Measurements from ENCODE around the gene NCKIPSD. TPM values are rescaled to one million over a fixed set of nuclear protein-coding genes. Genes with fewer than 3 reads are reported as not detected.

Gene NCKIPSD
- total and polyA plus RNA-seq, 8 donors: 13.4 to 20.5 (median 16.3) TPM

GRCh38 chr3:48625600-48625999 lies 60.1 kb downstream of the NCKIPSD start:
- H3K27ac ChIP-seq: no peak overlapping the region
- DNase-seq (peak in 1 of 4 donors; percentile 40), ATAC-seq (no peak)
- TF ChIP-seq CTCF (IDR thresholded peaks at IDR 0.05): no peak
- no peaks in the 10 kb centered on the region for H3K27me3 ChIP-seq
- no peaks in the 10 kb centered on the region for H3K9me3 ChIP-seq
- intact Hi-C loops (cut with DNase I): no loop called here
- peaks cover 0 to 7% of the 10 kb centered on the region in 2 donors for H3K4me1 ChIP-seq
- H3K36me3 ChIP-seq: peaks cover 0 to 62% of the 10 kb centered on the region in 2 donors
- no peak overlapping the region for H3K4me3 ChIP-seq

GRCh38 chr3:48624767-48625166 lies 60.9 kb downstream of the NCKIPSD start:
- no peak overlapping the region for H3K4me3 ChIP-seq
- TF ChIP-seq CTCF (IDR thresholded peaks at IDR 0.05): no peak
- DNase-seq (peak in 1 of 4 donors; percentile 14), ATAC-seq (no peak)
- H3K27me3 ChIP-seq: no peaks in the 10 kb centered on the region
- intact Hi-C loops (cut with DNase I): no loop called here
- no peak overlapping the region for H3K27ac ChIP-seq
- no peaks in the 10 kb centered on the region for H3K9me3 ChIP-seq
- H3K36me3 ChIP-seq: peaks cover 0 to 54% of the 10 kb centered on the region in 2 donors
- peaks cover 0 to 7% of the 10 kb centered on the region in 2 donors for H3K4me1 ChIP-seq

- peaks cover 0 to 7% of the 10 kb centered on the region in 2 donors for H3K4me1 ChIP-seq
- peak overlapping the region in 1 of 2 donors; percentile 8 for H3K27ac ChIP-seq
- no peaks in the 10 kb centered on the region for H3K27me3 ChIP-seq
- intact Hi-C loops (cut with DNase I): no loop called here
- DNase-seq (peak in 2 of 4 donors; percentile 24 to 29), ATAC-seq (no peak)
- H3K36me3 ChIP-seq: peaks cover 0 to 46% of the 10 kb centered on the region in 2 donors
- TF ChIP-seq CTCF (IDR thresholded peaks at IDR 0.05): no peak
- H3K4me3 ChIP-seq: no peak overlapping the region
- H3K9me3 ChIP-seq: peaks cover 0 to 1% of the 10 kb centered on the region in 2 donors
Measured at GRCh38 chr3:48623851-48624547, 61.7 kb downstream of the NCKIPSD start.

Small RNA genes lying within 50 kb of the gene (microRNA-seq; reads per million reads assigned to microRNA genes)
- gene MIR4793: 0 reads per million in 2 donors

Other genes with a start within 250 kb of the NCKIPSD start
- gene CCDC51, start 245.8 kb downstream of the NCKIPSD start, total RNA-seq: 10 to 100 TPM; 13.4 to 14.7 TPM
- 10 to 100 TPM; 13.5 to 16.2 (median 15.1) TPM for gene CCDC51, start 245.8 kb downstream of the NCKIPSD start, polyA plus RNA-seq (ENCODE audit: insufficient read length in 6 of 6)
- 100 to 1,000 TPM; 174 to 211 TPM for gene TMA7, start 245.7 kb downstream of the NCKIPSD start, total RNA-seq
- 100 to 1,000 TPM; 214 to 288 (median 258) TPM for gene TMA7, start 245.7 kb downstream of the NCKIPSD start, polyA plus RNA-seq (ENCODE audit: insufficient read length in 6 of 6)
- gene ATRIP, start 239.2 kb downstream of the NCKIPSD start, total RNA-seq: 1 to 10 TPM; 7.4 to 9.9 TPM
- 10 to 100 TPM; 10.4 to 14.4 (median 12.6) TPM for gene ATRIP, start 239.2 kb downstream of the NCKIPSD start, polyA plus RNA-seq (ENCODE audit: insufficient read length in 6 of 6)
- 100 to 1,000 TPM; 179 to 206 TPM for gene SHISA5, start 181.7 kb downstream of the NCKIPSD start, total RNA-seq
- gene SHISA5, start 181.7 kb downstream of the NCKIPSD start, polyA plus RNA-seq (ENCODE audit: insufficient read length in 6 of 6): 100 to 1,000 TPM in 4 of 6 donors, 10 to 100 TPM in 2; 99.2 to 117 (median 112) TPM
- gene PFKFB4, start 129.1 kb downstream of the NCKIPSD start, total RNA-seq: 10 to 100 TPM in 1 of 2 donors, 1 to 10 TPM in 1; 7.8 to 16.1 TPM
- gene PFKFB4, start 129.1 kb downstream of the NCKIPSD start, polyA plus RNA-seq (ENCODE audit: insufficient read length in 6 of 6): 10 to 100 TPM in 2 of 6 donors, 1 to 10 TPM in 4; 6.5 to 18.8 (median 7.6) TPM
- gene UCN2, start 122.1 kb downstream of the NCKIPSD start, total RNA-seq: under 1 TPM in 1 of 2 donors, not detected in 1; 0.37 TPM
- under 1 TPM in 5 of 6 donors, not detected in 1; 0.11 to 0.24 (median 0.18) TPM for gene UCN2, start 122.1 kb downstream of the NCKIPSD start, polyA plus RNA-seq (ENCODE audit: insufficient read length in 6 of 6)
- 1 to 10 TPM; 7.2 to 9.2 TPM for gene COL7A1, start 90.6 kb downstream of the NCKIPSD start, total RNA-seq
- 10 to 100 TPM in 2 of 6 donors, 1 to 10 TPM in 4; 8.5 to 13.2 (median 9.6) TPM for gene COL7A1, start 90.6 kb downstream of the NCKIPSD start, polyA plus RNA-seq (ENCODE audit: insufficient read length in 6 of 6)
- 100 to 1,000 TPM; 148 to 203 TPM for gene UQCRC1, start 76.3 kb downstream of the NCKIPSD start, total RNA-seq
- 100 to 1,000 TPM; 153 to 174 (median 166) TPM for gene UQCRC1, start 76.3 kb downstream of the NCKIPSD start, polyA plus RNA-seq (ENCODE audit: insufficient read length in 6 of 6)
- gene TMEM89, start 64.1 kb downstream of the NCKIPSD start, total RNA-seq: not detected
- not detected for gene TMEM89, start 64.1 kb downstream of the NCKIPSD start, polyA plus RNA-seq (ENCODE audit: insufficient read length in 6 of 6)
- gene SLC26A6, start 50.5 kb downstream of the NCKIPSD start, total RNA-seq: 10 to 100 TPM; 32.0 to 34.9 TPM
- gene SLC26A6, start 50.5 kb downstream of the NCKIPSD start, polyA plus RNA-seq (ENCODE audit: insufficient read length in 6 of 6): 10 to 100 TPM; 14.0 to 21.8 (median 15.3) TPM
- 1 to 10 TPM in 1 of 2 donors, under 1 TPM in 1; 0.93 to 1.2 TPM for gene CELSR3, start 23.0 kb downstream of the NCKIPSD start, total RNA-seq
- gene CELSR3, start 23.0 kb downstream of the NCKIPSD start, polyA plus RNA-seq (ENCODE audit: insufficient read length in 6 of 6): 1 to 10 TPM in 2 of 6 donors, under 1 TPM in 4; 0.79 to 1.7 (median 0.90) TPM
- gene IP6K2, start 31.3 kb upstream of the NCKIPSD start, total RNA-seq: 10 to 100 TPM; 58.6 to 74.5 TPM
- 100 to 1,000 TPM; 188 to 231 (median 215) TPM for gene IP6K2, start 31.3 kb upstream of the NCKIPSD start, polyA plus RNA-seq (ENCODE audit: insufficient read length in 6 of 6)
- 10 to 100 TPM; 50.2 to 58.1 TPM for gene PRKAR2A, start 162.0 kb upstream of the NCKIPSD start, total RNA-seq
- gene PRKAR2A, start 162.0 kb upstream of the NCKIPSD start, polyA plus RNA-seq (ENCODE audit: insufficient read length in 6 of 6): 10 to 100 TPM; 29.4 to 40.8 (median 33.9) TPM
- gene SLC25A20, start 213.0 kb upstream of the NCKIPSD start, total RNA-seq: 10 to 100 TPM; 15.5 to 24.7 TPM
- gene SLC25A20, start 213.0 kb upstream of the NCKIPSD start, polyA plus RNA-seq (ENCODE audit: insufficient read length in 6 of 6): 10 to 100 TPM; 12.2 to 14.4 (median 13.5) TPM
- gene ARIH2, start 232.9 kb upstream of the NCKIPSD start, total RNA-seq: 10 to 100 TPM; 67.9 to 75.9 TPM
- 10 to 100 TPM; 75.1 to 92.4 (median 85.8) TPM for gene ARIH2, start 232.9 kb upstream of the NCKIPSD start, polyA plus RNA-seq (ENCODE audit: insufficient read length in 6 of 6)

All from left lung (tissue), 10 donors.